Measurements from ENCODE around the gene TMEM169. TPM values are rescaled to one million over a fixed set of nuclear protein-coding genes. Genes with fewer than 3 reads are reported as not detected.

Gene TMEM169
- total and polyA plus RNA-seq, 2 of the 13 experiments (the other 11 are each of a cell fraction or from before 2014, with no cell fraction given), result 1.5 to 4.5 TPM

GRCh38 chr2:216072473-216072872 is 9.2 kb upstream of the TMEM169 start:
- no peak overlapping the region for H3K9ac ChIP-seq (ENCODE audit: insufficient read depth, low read depth, low read length)
- DNase-seq (ENCODE audit: low spot score) (no peak), FAIRE-seq (no peak), ATAC-seq (no peak)
- ChIA-PET CTCF (ENCODE audit: low intra/inter-chr PET ratio, low total read pairs) (no interaction called here), POLR2A (interaction anchor here (1.0 to 1.6 kb wide), 2 partner anchors 11 to 42 kb away, joined by 3 read pairs; no protein-coding TSS in a partner anchor)
- intact Hi-C loops (cut with micrococcal nuclease; ENCODE audit: unreplicated experiment), result no loop called here
- no peak overlapping the region for H3K4me3 ChIP-seq (replicated peaks in 1 of 3; ENCODE audit: insufficient read depth in 1 of 3, low read depth in 2 of 3, low read length in 3 of 3)
- H4K20me1 ChIP-seq (ENCODE audit: insufficient read depth, low read length), result no peaks in the 10 kb centered on the region
- no peaks in the 10 kb centered on the region for H3K9me3 ChIP-seq (ENCODE audit: low read length)
- peaks cover 54% of the 10 kb centered on the region for H3K79me2 ChIP-seq (ENCODE audit: insufficient read depth, low read length)
- no peaks in the 10 kb centered on the region for H3K27me3 ChIP-seq (ENCODE audit: control insufficient read depth in 1 of 2, insufficient read depth in 2 of 2, low read length in 2 of 2)
- H3K36me3 ChIP-seq (replicated peaks in 1 of 2; ENCODE audit: control insufficient read depth in 1 of 2, insufficient read depth in 2 of 2, low read length in 2 of 2), result peaks cover 1 to 31% of the 10 kb centered on the region in 2 experiments; a peak in 4 of 5 replicates
- in situ Hi-C loops (cut with HindIII; ENCODE audit: extremely low pct_ligation_motif_present, low pct_unique_long_range_greater_than_20kb), result no loop called here
- H3K4me1 ChIP-seq (ENCODE audit: insufficient read depth, low read length), result peaks cover 95% of the 10 kb centered on the region
- H3K27ac ChIP-seq (ENCODE audit: extremely low read length, insufficient read depth, low read length), result peak overlapping the region; percentile 48
- TF ChIP-seq SNAPC2 (CRISPR knock-in tag; IDR thresholded peaks at IDR 0.05) (no peak), SOX13 (IDR thresholded peaks at IDR 0.05) (no peak), SOX13 (CRISPR knock-in tag; conservative IDR thresholded peaks at IDR 0.05 in 1 of 2, IDR thresholded peaks at IDR 0.05 in 1 of 2) (no peak), ZFY (CRISPR knock-in tag; IDR thresholded peaks at IDR 0.05) (no peak), CCDC6 (CRISPR knock-in tag; IDR thresholded peaks at IDR 0.05) (no peak), ZEB1 (IDR thresholded peaks at IDR 0.05; ENCODE audit: insufficient replicate concordance, low read depth) (no peak), HNRNPLL (IDR thresholded peaks at IDR 0.05; ENCODE audit: low read depth, low read length, poor library complexity, severe bottlenecking) (no peak), ZNF12 (CRISPR knock-in tag; IDR thresholded peaks at IDR 0.05) (no peak), ZNF609 (CRISPR knock-in tag; IDR thresholded peaks at IDR 0.05; ENCODE audit: borderline replicate concordance) (no peak), NRL (CRISPR knock-in tag; IDR thresholded peaks at IDR 0.05; ENCODE audit: borderline replicate concordance) (no peak), NCOA5 (CRISPR knock-in tag; IDR thresholded peaks at IDR 0.05) (no peak), MXI1 (IDR thresholded peaks at IDR 0.05; ENCODE audit: borderline replicate concordance, low read depth, low read length) (no peak), MTA3 (CRISPR knock-in tag; IDR thresholded peaks at IDR 0.05) (no peak), ZMYM3 (CRISPR knock-in tag; IDR thresholded peaks at IDR 0.05) (no peak)
- H2AFZ ChIP-seq (ENCODE audit: low read length), result no peak overlapping the region
- H3K4me2 ChIP-seq (ENCODE audit: low read depth, low read length), result peak overlapping the region; percentile 43
- no TSS peak for BruUV-seq (replicated peaks)
